Kidney (tissue), 14 donors: ENCODE measurements around the gene MTHFSD. TPM values are rescaled to one million over a fixed set of nuclear protein-coding genes. Genes with fewer than 3 reads are reported as not detected.

Experiments
- DNase-seq, 5 donors: peaks; one replicate each; pipeline ENCODE4 v3.0.0-alpha.2; 2013 to 2020
- FAIRE-seq: peaks from 2 replicates; lab custom pipeline; 2012; peaks lifted over from hg19 to GRCh38; lab: Jason Lieb, UNC
- H3K27ac ChIP-seq, 2 donors: one replicate each; pipeline ENCODE4 v1.7.0; 2013; ENCODE audit warnings: low read depth in 2 of 2, low read length in 2 of 2, inconsistent platforms in 1 of 2
- H3K27me3 ChIP-seq: one replicate; pipeline ENCODE4 v1.7.1; 2013; ENCODE audit warnings: low read length, inconsistent platforms; ENCODE audit not compliant: control insufficient read depth, insufficient read depth
- H3K36me3 ChIP-seq, 3 donors: one replicate each; pipeline versions ENCODE4 v1.7.0 to v1.7.1; 2013; ENCODE audit warnings: low read length in 3 of 3, control low read depth in 1 of 3, inconsistent platforms in 1 of 3; ENCODE audit not compliant: insufficient read depth in 3 of 3, control insufficient read depth in 2 of 3
- H3K4me1 ChIP-seq, 3 donors: one replicate each; pipeline versions ENCODE4 v1.7.0 to v1.7.1; 2013; ENCODE audit warnings: low read length in 3 of 3, inconsistent platforms in 1 of 3, low read depth in 1 of 3; ENCODE audit not compliant: control insufficient read depth in 2 of 3, insufficient read depth in 2 of 3
- H3K4me3 ChIP-seq, 3 donors: one replicate each; pipeline versions ENCODE4 v1.7.0 to v1.8.1; 2013; ENCODE audit warnings: low read length in 3 of 3, control low read depth in 1 of 3, inconsistent platforms in 1 of 3
- H3K9ac ChIP-seq, 3 donors: one replicate each; pipeline versions ENCODE4 v1.7.0 to v1.7.1; 2013; ENCODE audit warnings: low read length in 3 of 3, control low read depth in 1 of 3, inconsistent platforms in 1 of 3
- H3K9me3 ChIP-seq, 3 donors: one replicate each; pipeline versions ENCODE4 v1.7.0 to v1.7.1; 2013; ENCODE audit warnings: low read length in 3 of 3, control low read depth in 1 of 3, inconsistent platforms in 1 of 3; ENCODE audit not compliant: control insufficient read depth in 2 of 3, insufficient read depth in 1 of 3
- CTCF ChIP-seq: IDR thresholded peaks from 3 replicates; pipeline ENCODE4 v1.5.1; 2012; ENCODE audit warnings: mild to moderate bottlenecking, moderate library complexity, borderline replicate concordance; ENCODE audit not compliant: insufficient read depth; ENCODE audit errors: extremely low read depth
- intact Hi-C: fragments of 100-400 bp; cut with DNase I; formaldehyde crosslinking; loops from one replicate; pipeline ENCODE4 v1.11.1; 2022
- polyA plus RNA-seq: library from polyadenylated mRNA; stranded (reverse); fragments of 350-450 nt; fragmentation: Illumina TruSeq; extraction: RNeasy Lipid Tissue Mini Kit (QIAGEN cat#74804); gene quantifications from one replicate; pipeline ENCODE4 v1.2.3, GENCODE V29; 2014; ENCODE audit warnings: low read depth, low replicate concordance; ENCODE audit not compliant: insufficient read depth
- total RNA-seq: library from RNA; stranded (reverse); fragmentation: NEBNext Ultra II Directional; extraction: Animal tissue kit (Norgen Biotek cat#: 25700); gene quantifications from one replicate; pipeline ENCODE4 v1.2.1, GENCODE V29; 2021
- donor health status: control.
- donor health status: control.
- donor health status: control.
- donor health status: control.
- donor health status: control.
- donor health status: DM: yes; HTN: yes; CAD: no.
- donor health status: Normal renal cell carcinoma (clear cell type).

The MTHFSD gene
- total and polyA plus RNA-seq, 2 donors from 2014 or later, result 11.3 to 26.2 TPM

- intact Hi-C loops, result no loop called here
- H3K4me1 ChIP-seq, result no peaks in the 10 kb centered on the region
- no peak overlapping the region for H3K27ac ChIP-seq
- no peak for TF ChIP-seq CTCF
- H3K4me3 ChIP-seq, result no peak overlapping the region
- no peaks in the 10 kb centered on the region for H3K9me3 ChIP-seq
- FAIRE-seq (no peak), DNase-seq (no peak)
- H3K27me3 ChIP-seq, result no peaks in the 10 kb centered on the region
- peaks cover 0 to 18% (median 3%) of the 10 kb centered on the region in 3 donors for H3K36me3 ChIP-seq
- no peak overlapping the region for H3K9ac ChIP-seq
Observed at GRCh38 chr16:86549076-86549892, 5.8 kb downstream of the MTHFSD start.

DNA sequence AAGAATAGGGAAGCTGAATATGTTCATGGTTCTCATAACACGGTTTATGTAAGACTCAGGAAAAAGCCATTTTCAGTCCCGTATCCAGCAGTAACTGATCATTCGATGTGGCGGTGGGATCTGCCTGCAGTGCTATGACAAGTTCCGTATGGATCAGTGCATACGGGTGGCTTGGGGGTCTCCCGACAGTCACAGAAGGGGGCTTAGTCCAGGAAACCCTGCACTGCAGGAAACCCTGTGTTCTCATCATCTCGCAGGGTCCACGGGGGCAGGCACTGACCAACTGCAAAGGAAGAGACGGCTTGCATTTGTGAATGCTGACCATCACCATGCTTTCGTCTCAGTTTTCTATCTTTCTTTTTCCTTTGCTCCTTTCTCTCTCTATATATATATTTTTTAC, 7.7 kb downstream of the MTHFSD start:
- Histone ChIP-seq H3K27me3 (no peaks in the 10 kb centered on the region), H3K4me3 (no peak overlapping the region), H3K36me3 (peaks cover 0 to 18% (median 7%) of the 10 kb centered on the region in 3 donors), H3K9me3 (no peaks in the 10 kb centered on the region), H3K4me1 (no peaks in the 10 kb centered on the region), H3K27ac (no peak overlapping the region), H3K9ac (no peak overlapping the region)
- intact Hi-C loops, result no loop called here
- no peak for TF ChIP-seq CTCF
- DNase-seq, result no peak
- no peak for FAIRE-seq

DNA sequence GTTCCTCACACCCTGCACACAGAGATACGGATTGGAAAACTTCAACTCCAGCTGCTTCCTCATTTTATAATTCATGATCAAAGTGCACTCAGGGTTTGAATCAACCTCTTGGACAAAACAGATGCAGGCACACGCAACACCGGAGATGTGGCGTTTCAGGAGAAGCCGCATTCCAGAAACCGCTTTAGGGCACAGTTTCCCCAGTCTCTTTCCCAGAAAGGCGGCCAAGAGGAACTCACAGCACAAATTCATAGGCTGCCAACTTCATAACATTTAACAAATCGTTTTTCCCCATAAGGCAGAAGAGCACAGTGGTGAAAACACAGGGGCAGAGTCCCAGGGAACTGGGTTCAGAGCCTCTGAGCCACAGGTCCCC, 8.4 kb downstream of the MTHFSD start:
- intact Hi-C loops, result no loop called here
- no peak overlapping the region for H3K27ac ChIP-seq
- H3K4me3 ChIP-seq, result no peak overlapping the region
- H3K27me3 ChIP-seq, result no peaks in the 10 kb centered on the region
- no peak overlapping the region for H3K9ac ChIP-seq
- FAIRE-seq, result no peak
- H3K9me3 ChIP-seq, result no peaks in the 10 kb centered on the region
- peak in 1 of 5 donors; percentile 24 for DNase-seq
- no peaks in the 10 kb centered on the region for H3K4me1 ChIP-seq
- peaks cover 0 to 22% (median 13%) of the 10 kb centered on the region in 3 donors for H3K36me3 ChIP-seq
- TF ChIP-seq CTCF, result no peak
